ENCODE data around the gene DLX3.

DNA sequence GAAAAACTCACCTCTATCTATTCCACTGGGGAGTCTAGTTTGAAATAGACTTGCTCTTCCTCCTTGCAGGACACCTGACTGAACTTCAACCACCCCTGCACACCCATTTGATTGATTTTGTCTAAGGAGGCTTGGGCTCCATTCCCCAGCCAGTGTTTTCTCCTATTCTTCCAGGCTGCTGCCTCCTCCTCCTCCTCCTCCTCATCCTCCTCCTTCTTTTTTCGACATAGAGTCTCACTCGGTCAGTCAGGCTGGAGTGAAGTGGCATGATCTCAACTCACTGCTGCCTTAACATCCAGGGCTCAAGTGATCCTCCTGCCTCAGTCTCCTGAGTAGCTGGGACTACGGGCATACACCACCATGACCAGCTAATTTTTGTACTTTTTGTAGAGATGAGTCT, 27.8 kb downstream of the DLX3 start:
- TF ChIP-seq CTCF (IDR thresholded peaks at IDR 0.05; ENCODE audit: control extremely low read depth in 1 of 3, insufficient read depth in 1 of 3, low read depth in 1 of 3, low read length in 3 of 3), result no peak
- peak; percentile 22 for TF ChIP-seq EZH2 (IDR thresholded peaks at IDR 0.05; ENCODE audit: low read depth, low read length, severe bottlenecking)
- no peak for TF ChIP-seq SRF (IDR thresholded peaks at IDR 0.05; ENCODE audit: low read depth, low read length)
